Tibial nerve (tissue), 4 donors: ENCODE measurements around the gene BCL6. TPM values are rescaled to one million over a fixed set of nuclear protein-coding genes. Genes with fewer than 3 reads are reported as not detected.

Experiments used
- DNase-seq, 2 donors: peaks; one replicate each; pipeline ENCODE4 v3.0.0-alpha.2; 2019; ENCODE audit warnings: low spot score in 2 of 2
- H3K27ac ChIP-seq, 4 donors: fragments of 200-600 bp; sonication (generic) in 3 of 4; one replicate each; pipeline ENCODE4 v1.5.1; 2017 to 2019; ENCODE audit warnings: mild to moderate bottlenecking in 1 of 4
- H3K27me3 ChIP-seq, 2 donors: fragments of 200-600 bp; sonication (generic) in 1 of 2; one replicate each; pipeline versions ENCODE4 v1.5.1 to v1.6.0; 2017 to 2019
- H3K36me3 ChIP-seq, 3 donors: fragments of 200-600 bp; sonication (generic); one replicate each; pipeline ENCODE4 v1.5.1; 2018 to 2019
- H3K4me1 ChIP-seq, 4 donors: fragments of 200-600 bp; sonication (generic) in 3 of 4; one replicate each; pipeline ENCODE4 v1.5.1; 2017 to 2019
- H3K4me3 ChIP-seq, 4 donors: fragments of 200-600 bp; sonication (generic) in 3 of 4; one replicate each; pipeline ENCODE4 v1.5.1; 2017 to 2019; ENCODE audit warnings: mild to moderate bottlenecking in 1 of 4, moderate library complexity in 1 of 4
- H3K9me3 ChIP-seq, 4 donors: fragments of 200-600 bp; sonication (generic) in 3 of 4; one replicate each; pipeline ENCODE4 v1.5.1; 2017 to 2019
- CTCF ChIP-seq, 5 experiments: fragments of 200-600 bp in 3 of 5; fragments of 450-650 bp in 2 of 5; sonication (generic) in 3 of 5; IDR thresholded peaks; one replicate each; pipeline ENCODE4 v1.5.1; 2016 to 2019; ENCODE audit warnings: antibody characterized with exemption in 5 of 5, mild to moderate bottlenecking in 3 of 5, moderate library complexity in 2 of 5
- EP300 ChIP-seq, 2 donors: sonication (generic); formaldehyde crosslinking; IDR thresholded peaks; one replicate each; pipeline ENCODE4 v1.6.1; 2017; ENCODE audit warnings: antibody characterized with exemption in 2 of 2, mild to moderate bottlenecking in 1 of 2
- POLR2A ChIP-seq, 2 donors: fragments of 450-650 bp; IDR thresholded peaks; one replicate each; pipeline ENCODE4 v1.6.1; 2017; ENCODE audit warnings: antibody characterized with exemption in 2 of 2, mild to moderate bottlenecking in 2 of 2, moderate library complexity in 2 of 2
- WGBS, 2 donors: methylation state at CpG; one replicate each; pipeline ENCODE4 v1.1.5; 2018; 5-methylcytosine and 5-hydroxymethylcytosine counted together
- total RNA-seq, 4 donors: library from RNA; depleted of rRNA; stranded (reverse); fragments of >200 nt; gene quantifications; one replicate each; pipeline ENCODE4 v1.1.0, GENCODE V29; 2016

BCL6 gene
- total RNA-seq, 4 donors from 2014 or later, result 272 to 500 (median 305) TPM

GRCh38 chr3:187762792-187763191 is 17.5 kb upstream of the BCL6 start:
- Histone ChIP-seq H3K4me1 (peaks cover 0 to 6% (median 0%) of the 10 kb centered on the region in 4 donors), H3K9me3 (no peaks in the 10 kb centered on the region), H3K36me3 (no peaks in the 10 kb centered on the region), H3K27me3 (no peaks in the 10 kb centered on the region), H3K4me3 (no peak overlapping the region), H3K27ac (no peak overlapping the region)
- DNase-seq, result no peak
- TF ChIP-seq EP300 (IDR thresholded peaks at IDR 0.05) (no peak), CTCF (IDR thresholded peaks at IDR 0.05) (no peak), POLR2A (IDR thresholded peaks at IDR 0.05) (no peak)
- 84 to 89% methylated on average over 2 of the region's 2 CpGs for WGBS, 2 donors

GRCh38 chr3:187759601-187760000 is 14.3 kb upstream of the BCL6 start:
- TF ChIP-seq CTCF (IDR thresholded peaks at IDR 0.05) (no peak), EP300 (IDR thresholded peaks at IDR 0.05) (no peak), POLR2A (IDR thresholded peaks at IDR 0.05) (no peak)
- Histone ChIP-seq H3K9me3 (no peaks in the 10 kb centered on the region), H3K36me3 (no peaks in the 10 kb centered on the region), H3K27me3 (no peaks in the 10 kb centered on the region), H3K27ac (no peak overlapping the region), H3K4me3 (no peak overlapping the region), H3K4me1 (peaks cover 0 to 6% (median 0%) of the 10 kb centered on the region in 4 donors)
- no peak for DNase-seq
- WGBS, 2 donors, result 69% methylated on average over 2 of the region's 2 CpGs

- WGBS, 2 donors, result 79 to 81% methylated on average over 1 of the region's 1 CpG
- no peaks in the 10 kb centered on the region for H3K4me1 ChIP-seq
- H3K9me3 ChIP-seq, result no peaks in the 10 kb centered on the region
- DNase-seq, result no peak
- H3K27me3 ChIP-seq, result no peaks in the 10 kb centered on the region
- no peak overlapping the region for H3K4me3 ChIP-seq
- no peaks in the 10 kb centered on the region for H3K36me3 ChIP-seq
- TF ChIP-seq POLR2A (IDR thresholded peaks at IDR 0.05) (no peak), CTCF (IDR thresholded peaks at IDR 0.05) (no peak), EP300 (IDR thresholded peaks at IDR 0.05) (no peak)
- no peak overlapping the region for H3K27ac ChIP-seq
Measured at GRCh38 chr3:187758318-187758955, 13.2 kb upstream of the BCL6 start.

GRCh38 chr3:187753516-187753915 is 8.2 kb upstream of the BCL6 start:
- Histone ChIP-seq H3K9me3 (no peaks in the 10 kb centered on the region), H3K27ac (no peak overlapping the region), H3K4me3 (no peak overlapping the region), H3K4me1 (peaks cover 0 to 8% (median 3%) of the 10 kb centered on the region in 4 donors), H3K36me3 (no peaks in the 10 kb centered on the region), H3K27me3 (no peaks in the 10 kb centered on the region)
- TF ChIP-seq POLR2A (IDR thresholded peaks at IDR 0.05) (no peak), EP300 (IDR thresholded peaks at IDR 0.05) (no peak), CTCF (IDR thresholded peaks at IDR 0.05) (no peak)
- no peak for DNase-seq
- 90% methylated on average over 4 of the region's 4 CpGs for WGBS, 2 donors

- WGBS, 2 donors, result 56 to 60% methylated on average over 11 of the region's 11 CpGs
- no peaks in the 10 kb centered on the region for H3K36me3 ChIP-seq
- H3K9me3 ChIP-seq, result no peaks in the 10 kb centered on the region
Measured at GRCh38 chr3:187750513-187751123, 5.3 kb upstream of the BCL6 start.

More at GRCh38 chr3:187750513-187751123, 5.3 kb upstream of the BCL6 start:
- Histone ChIP-seq H3K4me1 (peaks cover 3 to 24% (median 16%) of the 10 kb centered on the region in 4 donors), H3K4me3 (peak overlapping the region in 1 of 4 donors; percentile 13), H3K27me3 (no peaks in the 10 kb centered on the region), H3K27ac (peak overlapping the region in 1 of 4 donors; percentile 60)
- TF ChIP-seq EP300 (IDR thresholded peaks at IDR 0.05) (no peak), POLR2A (IDR thresholded peaks at IDR 0.05) (no peak), CTCF (IDR thresholded peaks at IDR 0.05) (no peak)
- DNase-seq, result no peak
